GM18526 (cell line): ENCODE data around the gene LPXN.

ENCODE experiments used
- POLR2A ChIP-seq: IDR thresholded peaks from 3 replicates; pipeline ENCODE4 v1.6.1; 2011; ENCODE audit not compliant: insufficient read length; ENCODE audit errors: extremely low read depth

LPXN gene

GRCh38 chr11:58591659-58592058 is 16.0 kb upstream of the LPXN start:
- no peak for TF ChIP-seq POLR2A

- no peak for TF ChIP-seq POLR2A
These were observed 11.3 kb upstream of the LPXN start for GRCh38 chr11:58586998-58587397.

- TF ChIP-seq POLR2A: no peak
These were observed 6.8 kb upstream of the LPXN start for GRCh38 chr11:58582437-58582836.

GRCh38 chr11:58580311-58580710 is 4.7 kb upstream of the LPXN start:
- no peak for TF ChIP-seq POLR2A

- TF ChIP-seq POLR2A: peak; percentile 71
These were observed 3.8 kb upstream of the LPXN start for GRCh38 chr11:58579192-58580129.

- peak; percentile 83 for TF ChIP-seq POLR2A
These were observed 3.1 kb upstream of the LPXN start, which contains the start of gene ZFP91 for GRCh38 chr11:58578635-58579191. Gene ZFP91 (plus strand): TSS chr11:58579063. CDS start chr11:58579282, 219 bp downstream.

GRCh38 chr11:58578136-58578634 is 2.5 kb upstream of the LPXN start:
- no peak for TF ChIP-seq POLR2A

GRCh38 chr11:58577555-58578135 is 2.0 kb upstream of the LPXN start:
- TF ChIP-seq POLR2A: peak; percentile 66

- no peak for TF ChIP-seq POLR2A
These were observed 1.3 kb upstream of the LPXN start for GRCh38 chr11:58576887-58577471.

- no peak for TF ChIP-seq POLR2A
These were observed 775 bp downstream of the LPXN start for GRCh38 chr11:58574881-58575280.

GRCh38 chr11:58573451-58574104 is 2.1 kb downstream of the LPXN start:
- TF ChIP-seq POLR2A: peak; percentile 31

GRCh38 chr11:58567889-58568512 is 7.7 kb downstream of the LPXN start:
- no peak for TF ChIP-seq POLR2A

- TF ChIP-seq POLR2A: no peak
These were observed 11.4 kb downstream of the LPXN start for GRCh38 chr11:58564231-58564630.

GRCh38 chr11:58562375-58562800 is 13.3 kb downstream of the LPXN start:
- TF ChIP-seq POLR2A: no peak
